Gastrocnemius medialis (tissue), 4 donors: ENCODE results near the gene MCM5.

ENCODE experiments used
- CTCF ChIP-seq, 5 experiments: fragments of 450-650 bp in 3 of 5; fragments of 200-600 bp in 2 of 5; sonication (generic) in 2 of 5; IDR thresholded peaks in 4 of 5; conservative IDR thresholded peaks in 1 of 5; 1 replicate in 4 of 5; 2 replicates in 1 of 5; pipeline ENCODE4 v1.5.1; 2016 to 2019; ENCODE audit warnings: antibody characterized with exemption in 5 of 5, mild to moderate bottlenecking in 3 of 5, moderate library complexity in 3 of 5
- POLR2A ChIP-seq, 2 donors: fragments of 450-650 bp; IDR thresholded peaks; one replicate each; pipeline ENCODE4 v1.6.1; 2017; ENCODE audit warnings: antibody characterized with exemption in 2 of 2, mild to moderate bottlenecking in 2 of 2, moderate library complexity in 2 of 2

DNA sequence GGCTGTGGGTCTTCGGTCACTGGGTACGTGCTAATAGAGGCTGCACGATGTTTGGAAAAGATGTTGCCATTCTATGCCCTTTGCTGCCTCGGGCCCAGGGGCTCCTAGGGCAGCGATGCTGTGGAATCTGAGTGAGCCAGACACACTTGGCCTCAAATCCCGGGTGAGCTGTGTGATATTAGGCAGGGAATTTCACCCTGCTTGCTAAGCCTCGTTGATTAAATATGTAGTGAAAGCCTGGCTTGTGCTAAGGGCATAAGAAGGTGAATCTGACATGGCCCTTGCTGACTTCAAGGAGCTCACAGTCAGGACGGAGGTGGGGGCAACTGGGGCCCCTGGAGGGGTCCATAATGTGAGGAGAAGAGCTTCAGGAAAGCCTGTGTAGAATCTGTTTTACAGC is 24.4 kb upstream of the MCM5 start:
- no peak for TF ChIP-seq CTCF (IDR thresholded peaks at IDR 0.05 in 4 of 5, conservative IDR thresholded peaks at IDR 0.05 in 1 of 5)
- TF ChIP-seq POLR2A (IDR thresholded peaks at IDR 0.05), result no peak
